ENCODE results near the gene LY6G6C.

DNA sequence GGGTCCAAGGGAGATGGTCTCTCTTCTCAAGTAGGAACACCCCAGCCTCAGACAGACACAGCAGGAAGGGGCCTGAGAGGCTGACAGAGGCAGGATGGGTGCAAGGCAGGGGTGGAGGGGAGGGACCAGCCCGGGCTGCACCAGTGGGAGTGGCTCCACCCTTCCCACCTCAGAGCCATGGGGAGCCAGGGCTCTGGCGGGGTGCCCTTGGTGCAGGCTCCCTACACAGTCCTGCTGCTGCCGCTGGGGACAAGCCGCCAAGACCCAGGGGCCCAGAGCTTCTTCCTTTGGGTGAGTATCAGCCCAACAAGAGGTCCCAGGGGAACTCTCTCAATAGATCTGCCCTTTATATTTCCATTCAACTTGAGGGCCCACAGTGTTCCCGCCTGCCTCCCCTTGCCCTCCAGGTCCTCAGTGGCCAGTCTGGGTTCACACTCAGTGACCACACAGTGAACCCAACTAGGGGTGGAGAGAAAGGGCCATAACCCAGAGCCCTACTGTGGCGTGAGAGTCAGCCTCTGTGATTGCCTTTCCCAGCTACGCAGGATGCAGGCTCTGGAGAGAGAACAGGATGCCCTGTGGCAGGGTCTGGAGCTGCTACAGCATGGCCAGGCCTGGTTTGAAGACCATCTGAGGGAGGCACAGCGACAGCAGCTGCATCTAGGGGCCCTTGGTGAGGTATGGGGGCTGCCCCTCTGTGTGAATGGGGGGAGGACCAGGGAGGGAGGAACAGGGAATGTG, 41.5 kb upstream of the LY6G6C start:
- no peak for TF ChIP-seq CTCF (IDR thresholded peaks at IDR 0.05)
- no peak for TF ChIP-seq POLR2A (IDR thresholded peaks at IDR 0.05)
